Stimulated activated CD4-positive, alpha-beta T cell treated with anti-CD3 and anti-CD28 coated beads, Interleukin-15, amount 100 ng/mL, for 1 hour (primary cell): ENCODE data around the gene PFAS.

Experiments
- DNase-seq, 2 donors: peaks; one replicate each; pipeline ENCODE4 v3.0.0-alpha.2; 2020; ENCODE audit warnings: low read depth in 1 of 2, low spot score in 1 of 2

The PFAS gene

DNA sequence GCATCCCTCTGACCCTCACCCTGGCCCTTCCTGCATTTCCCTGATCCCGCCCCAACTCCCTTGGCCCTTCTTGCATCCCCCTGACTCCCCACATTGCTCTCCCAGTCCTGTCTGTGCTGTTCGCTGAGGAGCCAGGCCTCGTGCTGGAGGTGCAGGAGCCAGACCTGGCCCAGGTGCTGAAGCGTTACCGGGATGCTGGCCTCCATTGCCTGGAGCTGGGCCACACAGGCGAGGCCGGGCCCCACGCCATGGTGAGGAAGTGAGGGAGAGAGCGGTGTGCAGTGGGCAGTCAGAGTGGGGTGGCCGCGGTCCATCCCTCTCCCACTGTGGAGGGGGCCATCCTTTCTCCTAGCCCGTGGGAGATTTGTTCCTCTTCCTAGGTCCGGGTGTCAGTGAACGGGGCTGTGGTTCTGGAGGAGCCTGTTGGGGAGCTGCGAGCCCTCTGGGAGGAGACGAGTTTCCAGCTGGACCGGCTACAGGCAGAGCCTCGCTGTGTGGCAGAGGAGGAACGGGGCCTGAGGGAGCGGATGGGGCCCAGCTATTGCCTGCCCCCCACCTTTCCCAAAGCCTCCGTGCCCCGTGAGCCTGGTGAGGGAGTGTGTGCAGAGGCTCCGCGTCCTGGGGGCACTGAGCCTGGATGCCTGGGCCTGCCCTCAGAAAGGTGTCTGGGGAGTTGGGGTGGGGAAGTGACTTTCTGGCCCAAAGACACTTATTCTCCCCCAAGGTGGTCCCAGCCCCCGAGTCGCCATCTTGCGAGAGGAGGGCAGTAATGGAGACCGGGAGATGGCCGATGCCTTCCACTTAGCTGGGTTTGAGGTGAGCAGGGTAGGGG lies 17.8 kb downstream of the PFAS start:
- DNase-seq = no peak

- DNase-seq = no peak
These were observed 18.5 kb downstream of the PFAS start for GRCh38 chr17:8267480-8268147.

DNA sequence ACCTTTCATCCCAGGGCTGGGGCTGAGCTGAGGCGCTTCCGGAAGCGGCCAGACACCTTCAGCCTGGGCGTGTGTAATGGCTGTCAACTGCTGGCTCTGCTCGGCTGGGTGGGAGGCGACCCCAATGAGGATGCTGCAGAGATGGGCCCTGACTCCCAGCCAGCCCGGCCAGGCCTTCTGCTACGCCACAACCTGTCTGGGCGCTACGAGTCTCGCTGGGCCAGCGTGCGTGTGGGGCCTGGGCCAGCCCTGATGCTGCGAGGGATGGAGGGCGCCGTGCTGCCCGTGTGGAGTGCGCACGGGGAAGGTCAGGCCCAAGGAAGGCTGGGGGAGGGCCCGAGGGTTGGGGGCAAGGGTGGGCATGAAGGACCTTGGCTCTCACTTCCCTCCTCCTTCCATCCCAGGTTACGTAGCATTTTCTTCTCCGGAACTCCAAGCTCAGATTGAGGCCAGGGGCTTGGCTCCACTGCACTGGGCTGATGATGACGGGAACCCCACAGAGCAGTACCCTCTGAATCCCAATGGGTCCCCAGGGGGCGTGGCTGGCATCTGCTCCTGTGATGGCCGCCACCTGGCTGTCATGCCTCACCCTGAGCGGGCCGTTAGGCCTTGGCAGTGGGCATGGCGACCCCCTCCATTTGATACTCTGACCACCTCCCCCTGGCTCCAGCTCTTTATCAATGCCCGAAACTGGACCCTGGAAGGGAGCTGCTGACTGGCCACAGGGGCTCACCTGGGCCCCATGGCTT lies 19.6 kb downstream of the PFAS start:
- no peak for DNase-seq

DNA sequence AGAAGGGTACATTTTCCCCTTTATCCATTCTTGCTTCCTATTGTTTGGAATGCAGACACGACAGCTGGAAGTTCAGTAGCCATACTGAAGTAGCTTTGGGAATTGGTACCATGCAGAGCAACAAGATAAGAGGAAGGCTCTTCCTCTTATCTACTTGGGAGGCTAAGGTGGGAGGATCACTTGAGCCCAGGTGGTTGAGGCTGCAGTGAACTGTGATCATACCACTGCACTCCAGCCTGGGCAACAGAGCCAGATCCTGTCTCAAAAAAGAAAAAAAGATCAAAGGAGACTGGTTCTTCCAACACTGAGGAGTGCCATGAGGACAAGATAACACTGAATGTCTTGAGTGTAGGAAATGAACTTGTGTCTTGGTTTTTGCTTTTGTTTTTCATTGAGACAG lies 23.3 kb downstream of the PFAS start:
- no peak for DNase-seq

DNA sequence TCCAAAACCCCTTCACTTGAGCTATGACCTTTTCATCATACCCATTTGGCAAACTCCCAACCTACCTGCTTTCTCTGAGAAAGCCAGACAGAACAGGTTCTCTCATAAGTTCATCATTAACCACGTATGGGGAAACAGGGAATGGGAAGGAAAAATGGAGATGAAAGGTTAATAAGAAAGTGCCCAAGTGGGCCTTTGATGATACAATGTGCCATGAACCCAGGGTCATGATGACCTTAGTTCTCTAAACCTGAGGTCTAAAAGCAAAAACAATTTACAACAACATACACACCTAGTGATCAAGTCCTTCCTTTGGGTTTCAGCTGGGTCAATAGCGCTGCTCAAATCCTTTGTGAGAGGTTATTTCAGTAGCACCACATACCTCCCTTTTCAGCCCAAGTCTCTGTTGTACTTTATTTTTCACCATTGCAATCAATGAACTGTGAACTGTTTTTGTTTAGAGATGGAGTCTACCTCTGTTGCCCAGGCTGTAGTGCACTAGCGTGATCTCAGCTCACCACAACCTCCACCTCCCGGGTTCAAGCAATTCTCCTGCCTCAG lies 24.9 kb downstream of the PFAS start:
- DNase-seq = no peak

DNA sequence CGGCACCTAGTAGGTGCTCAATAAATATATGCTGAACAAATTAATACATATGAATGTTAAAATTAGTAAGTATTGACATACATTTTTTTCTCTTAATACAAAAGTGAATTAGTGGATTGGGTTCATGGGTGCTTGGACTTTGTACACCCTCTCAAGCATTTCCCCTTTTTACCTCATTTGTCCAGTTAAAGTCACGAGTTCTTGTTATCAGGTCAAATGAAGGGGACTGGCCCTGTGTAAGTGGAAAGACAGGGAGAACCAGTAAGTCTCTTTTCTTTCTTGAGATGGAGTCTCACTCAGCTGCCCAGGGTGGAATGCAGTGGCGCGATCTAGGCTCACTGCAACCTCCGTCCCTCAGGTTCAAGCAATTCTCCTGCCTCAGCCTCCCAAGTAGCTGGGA lies 25.7 kb downstream of the PFAS start:
- no peak for DNase-seq

DNA sequence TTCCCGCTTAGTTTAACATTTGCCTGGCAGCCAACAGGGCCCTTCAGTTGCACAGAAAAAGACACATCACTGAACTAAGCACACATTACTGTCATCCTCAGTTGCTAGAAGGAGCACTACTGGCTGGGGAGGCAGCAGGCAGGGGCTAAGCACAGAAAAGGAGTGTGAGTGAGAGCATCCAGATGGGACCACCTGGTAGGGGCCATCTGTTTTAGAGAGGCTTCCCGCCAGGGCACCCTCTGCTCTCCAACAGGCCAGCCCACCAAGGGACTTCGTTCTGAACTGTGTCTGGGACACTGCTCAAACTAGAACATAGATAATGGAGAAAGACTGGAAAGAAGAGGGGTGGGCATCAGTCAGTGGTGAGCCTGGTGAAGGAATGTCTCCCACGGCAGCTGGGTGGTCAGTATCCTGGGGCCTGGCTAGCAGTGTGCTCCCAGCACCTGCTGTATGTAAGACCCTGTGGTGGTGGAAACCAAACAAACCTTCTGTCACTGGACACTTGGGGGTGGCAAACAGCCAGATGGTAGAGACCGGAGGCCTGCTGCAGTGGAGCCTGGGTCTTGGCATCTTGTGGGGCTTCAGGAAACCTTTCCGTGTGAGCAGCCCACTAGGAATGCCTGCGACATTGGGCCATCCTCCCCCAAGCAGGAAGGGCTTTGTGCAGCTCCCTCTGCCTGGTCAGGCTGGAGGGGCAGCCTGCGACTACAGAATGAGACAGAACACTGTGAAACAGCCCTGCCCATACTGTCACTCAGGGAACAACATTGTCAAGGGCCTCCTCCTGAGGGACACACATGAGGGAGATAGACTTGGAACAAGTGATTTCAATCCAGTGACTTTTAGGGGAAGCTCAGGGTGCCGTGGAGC lies 26.6 kb downstream of the PFAS start:
- no peak for DNase-seq

GRCh38 chr17:8277317-8277716 lies 28.2 kb downstream of the PFAS start:
- DNase-seq = no peak

DNA sequence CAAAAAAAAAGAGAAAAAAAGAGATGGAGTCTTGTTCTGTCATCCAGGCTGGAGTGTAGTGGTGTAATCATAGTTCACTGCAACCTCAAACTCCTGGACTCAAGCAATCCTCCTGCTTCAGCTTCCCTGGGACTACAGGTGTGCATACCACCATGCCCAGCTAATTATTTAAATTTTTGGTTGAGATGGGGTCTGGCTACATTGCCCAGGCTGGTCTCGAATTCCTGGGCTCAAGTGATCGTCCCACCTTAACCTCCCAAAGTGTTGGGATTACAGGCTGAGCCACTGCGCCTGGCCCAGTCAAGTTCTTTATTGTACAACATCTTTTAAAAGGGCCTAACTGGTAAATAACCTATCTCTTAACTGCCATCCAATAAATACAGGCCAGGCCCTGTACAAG lies 33.3 kb downstream of the PFAS start:
- no peak for DNase-seq

DNA sequence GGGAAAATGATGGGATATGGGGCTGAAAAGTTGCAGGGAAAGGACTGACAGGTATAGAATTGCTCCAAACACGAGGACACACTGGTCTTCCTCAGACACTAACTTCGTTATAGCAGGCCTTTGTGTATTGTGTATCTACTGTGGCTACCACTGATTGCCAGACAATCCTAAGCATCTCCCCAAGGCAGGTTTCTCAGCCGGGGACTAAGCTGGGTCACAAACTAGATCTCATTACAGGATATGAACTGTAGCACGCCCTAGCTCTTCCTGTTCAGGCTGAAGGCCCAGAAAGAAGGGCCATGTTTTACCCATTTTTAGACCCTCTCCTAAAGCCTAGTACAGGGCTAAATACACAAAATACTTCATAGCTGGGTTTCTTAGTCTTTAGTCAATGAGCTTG lies 34.3 kb downstream of the PFAS start:
- DNase-seq = no peak

GRCh38 chr17:8284126-8284525 lies 35.0 kb downstream of the PFAS start:
- no peak for DNase-seq

- DNase-seq = no peak
These were observed 36.4 kb downstream of the PFAS start for GRCh38 chr17:8285270-8286181.

DNA sequence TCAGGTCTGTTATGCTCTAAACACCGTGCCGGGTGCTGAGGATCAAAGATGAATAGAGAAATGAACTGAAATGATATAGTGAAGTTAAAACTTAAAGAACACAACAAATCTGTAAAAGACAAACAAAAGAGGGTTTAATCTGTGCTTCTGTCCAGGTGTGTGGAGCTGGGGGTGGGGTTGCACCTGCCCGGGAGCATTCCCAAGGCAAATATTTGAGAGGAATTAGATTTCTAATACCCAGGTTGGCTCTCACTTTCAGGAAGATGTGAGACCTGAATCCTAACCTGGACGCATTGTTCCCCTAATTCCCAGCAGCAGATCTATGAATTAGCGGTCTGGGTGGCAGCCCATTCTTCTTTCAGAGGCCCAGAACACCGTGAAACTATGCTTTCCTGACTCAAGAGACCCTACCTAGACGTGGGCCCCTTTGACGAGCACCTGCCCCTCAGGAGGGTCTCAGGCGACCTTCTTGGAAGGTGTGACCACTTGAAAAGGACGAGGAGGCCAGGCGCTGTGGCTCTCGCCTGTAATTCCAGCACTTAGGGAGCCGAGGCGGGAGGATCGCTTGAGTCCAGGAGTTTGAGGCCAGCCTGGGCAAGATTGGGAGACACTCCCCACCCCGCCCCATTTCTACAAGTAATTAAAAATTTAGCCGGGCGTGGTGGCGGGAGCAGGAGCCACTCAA lies 38.7 kb downstream of the PFAS start:
- no peak for DNase-seq

GRCh38 chr17:8288336-8289102 lies 39.4 kb downstream of the PFAS start, which contains the start of gene RANGRF:
Gene RANGRF (plus strand): TSS chr17:8288670. CDS start chr17:8288789, 119 bp downstream.
- peak; percentile 67 to 70 for DNase-seq

- no peak for DNase-seq
These were observed 40.0 kb downstream of the PFAS start for GRCh38 chr17:8289103-8289397.

- no peak for DNase-seq
These were observed 41.0 kb downstream of the PFAS start for GRCh38 chr17:8290043-8290442.

DNA sequence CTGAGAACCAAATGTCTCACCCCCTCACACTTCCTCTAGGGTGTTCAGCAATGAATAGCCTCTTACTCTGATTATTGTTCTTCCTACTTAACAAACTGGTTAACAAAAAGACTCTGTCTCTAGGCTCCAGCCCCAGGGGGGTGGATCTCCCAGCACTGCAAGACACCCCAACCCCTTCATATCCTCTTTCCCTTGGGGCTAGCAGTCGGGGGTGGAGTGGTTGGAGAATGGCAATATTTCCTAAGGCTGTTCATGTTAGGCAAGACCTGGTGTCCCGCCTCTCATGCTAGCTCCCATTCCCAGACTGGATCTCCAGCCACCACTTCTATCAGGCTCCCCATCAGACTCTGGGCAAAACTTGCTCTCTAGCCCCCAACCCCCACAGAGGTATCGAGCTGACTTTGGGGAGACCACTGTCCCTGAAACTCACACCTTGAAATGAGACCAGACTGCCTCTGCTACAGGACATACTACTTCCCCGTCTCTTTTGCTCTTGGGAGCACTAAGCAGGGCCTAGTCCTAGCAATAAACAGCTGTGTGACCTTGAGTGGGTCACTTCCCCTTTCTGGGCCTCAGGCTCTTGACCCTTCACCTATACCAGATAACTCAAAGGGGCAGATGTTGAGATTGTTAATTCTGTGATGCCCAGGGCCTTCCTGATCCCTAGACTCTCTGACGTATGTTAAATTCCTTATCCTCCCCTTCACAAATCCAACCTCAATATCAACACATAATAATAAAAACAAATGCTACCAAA lies 43.7 kb downstream of the PFAS start:
- no peak for DNase-seq

GRCh38 chr17:8294361-8294760 lies 45.3 kb downstream of the PFAS start:
- DNase-seq = no peak
